Measurements from ENCODE around the gene CAMK4. TPM values are rescaled to one million over a fixed set of nuclear protein-coding genes. Genes with fewer than 3 reads are reported as not detected.
A peak's percentile ranks its signal among the peaks of the same experiment; 100 is the strongest.

CAMK4 gene
- total and polyA plus RNA-seq, 2 donors (not counting 1 experiment from before 2014, with no cell fraction given): 0.83 to 5.9 TPM

DNA sequence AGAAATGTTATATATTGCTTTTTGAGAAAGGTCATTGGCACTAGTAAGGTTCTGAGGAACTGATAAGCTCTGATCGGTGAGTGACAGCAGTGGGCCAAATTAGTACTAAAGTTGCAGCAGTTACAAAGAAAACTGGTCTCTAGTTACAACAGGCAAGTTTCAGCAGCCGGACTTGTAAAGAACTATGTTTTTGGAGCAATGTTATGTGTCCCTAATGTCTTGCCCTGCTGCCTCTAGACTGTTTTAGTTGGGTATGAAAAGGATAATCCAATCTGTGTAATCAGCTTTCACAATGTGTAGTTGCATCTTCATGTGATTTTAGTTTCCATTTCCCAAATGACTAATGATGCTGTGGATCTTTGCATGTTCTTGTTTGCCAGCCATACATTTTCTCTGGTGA, 113.5 kb downstream of the CAMK4 start:
- Histone ChIP-seq H4K20me1 (ENCODE audit: control insufficient read depth, extremely low read depth, insufficient read depth, low read length) (no peaks in the 10 kb centered on the region), H3K79me2 (ENCODE audit: control insufficient read depth, insufficient read depth, low read length) (no peaks in the 10 kb centered on the region), H3K36me3 (ENCODE audit: control insufficient read depth, insufficient read depth, low read length) (no peaks in the 10 kb centered on the region), H3K27ac (ENCODE audit: insufficient read depth, low read length) (no peak overlapping the region), H3K27me3 (ENCODE audit: control insufficient read depth, insufficient read depth, low read length) (no peaks in the 10 kb centered on the region), H3K9ac (ENCODE audit: insufficient read depth, low read length) (no peak overlapping the region), H3K4me2 (ENCODE audit: extremely low read depth, insufficient read depth, low read length) (no peak overlapping the region), H3K9me3 (ENCODE audit: control insufficient read depth, insufficient read depth, low read depth, low read length) (no peaks in the 10 kb centered on the region), H3K4me1 (ENCODE audit: control insufficient read depth, extremely low read depth, insufficient read depth, low read length) (no peaks in the 10 kb centered on the region), H3K4me3 (replicated peaks in 1 of 4; ENCODE audit: control extremely low read depth in 1 of 4, insufficient read depth in 1 of 4, low read depth in 3 of 4, low read length in 4 of 4) (no peak overlapping the region), H2AFZ (ENCODE audit: low read length) (no peak overlapping the region)
- no peak for TF ChIP-seq EZH2 (IDR thresholded peaks at IDR 0.05; ENCODE audit: low read length, missing control alignments)
- TF ChIP-seq, protein P1, sequence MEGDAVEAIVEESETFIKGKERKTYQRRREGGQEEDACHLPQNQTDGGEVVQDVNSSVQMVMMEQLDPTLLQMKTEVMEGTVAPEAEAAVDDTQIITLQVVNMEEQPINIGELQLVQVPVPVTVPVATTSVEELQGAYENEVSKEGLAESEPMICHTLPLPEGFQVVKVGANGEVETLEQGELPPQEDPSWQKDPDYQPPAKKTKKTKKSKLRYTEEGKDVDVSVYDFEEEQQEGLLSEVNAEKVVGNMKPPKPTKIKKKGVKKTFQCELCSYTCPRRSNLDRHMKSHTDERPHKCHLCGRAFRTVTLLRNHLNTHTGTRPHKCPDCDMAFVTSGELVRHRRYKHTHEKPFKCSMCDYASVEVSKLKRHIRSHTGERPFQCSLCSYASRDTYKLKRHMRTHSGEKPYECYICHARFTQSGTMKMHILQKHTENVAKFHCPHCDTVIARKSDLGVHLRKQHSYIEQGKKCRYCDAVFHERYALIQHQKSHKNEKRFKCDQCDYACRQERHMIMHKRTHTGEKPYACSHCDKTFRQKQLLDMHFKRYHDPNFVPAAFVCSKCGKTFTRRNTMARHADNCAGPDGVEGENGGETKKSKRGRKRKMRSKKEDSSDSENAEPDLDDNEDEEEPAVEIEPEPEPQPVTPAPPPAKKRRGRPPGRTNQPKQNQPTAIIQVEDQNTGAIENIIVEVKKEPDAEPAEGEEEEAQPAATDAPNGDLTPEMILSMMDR (conservative IDR thresholded peaks at IDR 0.05 in 1 of 2, IDR thresholded peaks at IDR 0.05 in 1 of 2; ENCODE audit: low read depth in 1 of 2, low read length in 2 of 2): no peak
- no peak for DNase-seq (ENCODE audit: low read depth in 2 of 2)

DNA sequence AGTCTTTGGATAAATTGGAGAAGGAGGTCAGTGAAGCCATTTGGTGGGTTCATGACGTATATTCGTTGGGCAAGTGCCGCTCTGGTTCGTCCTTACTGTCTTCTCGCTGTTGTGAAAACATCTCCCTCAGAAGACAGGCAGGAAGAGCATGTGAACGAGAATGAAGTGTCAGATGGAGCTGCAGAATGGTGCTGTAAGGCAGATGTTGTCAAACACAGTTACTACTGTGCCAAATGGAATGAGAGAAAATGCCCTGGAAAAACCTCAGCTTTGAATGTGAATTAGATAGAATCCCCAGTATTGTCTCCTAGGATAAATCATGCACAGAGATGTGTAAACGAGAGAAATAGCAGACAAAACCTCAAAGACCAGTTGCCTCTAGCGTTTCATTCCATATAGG, 121.5 kb downstream of the CAMK4 start:
- peak; percentile 32 to 37 for DNase-seq (ENCODE audit: low read depth in 2 of 2)
- H3K79me2 ChIP-seq (ENCODE audit: control insufficient read depth, insufficient read depth, low read length): no peaks in the 10 kb centered on the region
- H3K27ac ChIP-seq (ENCODE audit: insufficient read depth, low read length): no peak overlapping the region
- H3K9ac ChIP-seq (ENCODE audit: insufficient read depth, low read length): no peak overlapping the region
- no peak overlapping the region for H3K4me2 ChIP-seq (ENCODE audit: extremely low read depth, insufficient read depth, low read length)
- no peaks in the 10 kb centered on the region for H3K36me3 ChIP-seq (ENCODE audit: control insufficient read depth, insufficient read depth, low read length)
- H3K4me1 ChIP-seq (ENCODE audit: control insufficient read depth, extremely low read depth, insufficient read depth, low read length): no peaks in the 10 kb centered on the region
- H2AFZ ChIP-seq (ENCODE audit: low read length): peak overlapping the region; percentile 49
- TF ChIP-seq EZH2 (IDR thresholded peaks at IDR 0.05; ENCODE audit: low read length, missing control alignments): no peak
- TF ChIP-seq, protein P1 (conservative IDR thresholded peaks at IDR 0.05 in 1 of 2, IDR thresholded peaks at IDR 0.05 in 1 of 2; ENCODE audit: low read depth in 1 of 2, low read length in 2 of 2): no peak
- H3K9me3 ChIP-seq (ENCODE audit: control insufficient read depth, insufficient read depth, low read depth, low read length): no peaks in the 10 kb centered on the region
- H3K4me3 ChIP-seq (replicated peaks in 1 of 4; ENCODE audit: control extremely low read depth in 1 of 4, insufficient read depth in 1 of 4, low read depth in 3 of 4, low read length in 4 of 4): no peak overlapping the region
- H4K20me1 ChIP-seq (ENCODE audit: control insufficient read depth, extremely low read depth, insufficient read depth, low read length): no peaks in the 10 kb centered on the region
- no peaks in the 10 kb centered on the region for H3K27me3 ChIP-seq (ENCODE audit: control insufficient read depth, insufficient read depth, low read length)

DNA sequence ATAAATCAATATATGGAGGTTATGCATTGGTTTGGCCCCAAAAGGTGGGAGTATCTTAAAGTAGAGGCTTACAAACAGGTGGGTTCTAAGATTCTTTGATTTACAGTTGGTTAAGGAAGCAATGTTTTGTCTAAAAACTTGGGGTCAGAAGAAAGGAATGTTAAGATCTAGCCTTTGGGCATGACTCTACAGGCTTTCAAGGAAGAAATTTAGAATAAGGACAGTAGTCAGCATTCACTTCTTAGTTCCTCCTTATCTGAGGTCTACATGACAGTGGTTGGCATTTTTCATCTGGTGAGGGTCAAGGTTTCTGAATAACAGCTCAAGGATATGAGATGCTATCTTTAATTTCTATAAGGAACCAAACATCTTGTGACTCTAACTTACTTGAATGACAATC, 122.8 kb downstream of the CAMK4 start:
- no peak overlapping the region for H3K4me3 ChIP-seq (replicated peaks in 1 of 4; ENCODE audit: control extremely low read depth in 1 of 4, insufficient read depth in 1 of 4, low read depth in 3 of 4, low read length in 4 of 4)
- no peaks in the 10 kb centered on the region for H3K36me3 ChIP-seq (ENCODE audit: control insufficient read depth, insufficient read depth, low read length)
- TF ChIP-seq, protein P1 (conservative IDR thresholded peaks at IDR 0.05 in 1 of 2, IDR thresholded peaks at IDR 0.05 in 1 of 2; ENCODE audit: low read depth in 1 of 2, low read length in 2 of 2): no peak
- no peak for TF ChIP-seq EZH2 (IDR thresholded peaks at IDR 0.05; ENCODE audit: low read length, missing control alignments)
- H3K4me1 ChIP-seq (ENCODE audit: control insufficient read depth, extremely low read depth, insufficient read depth, low read length): no peaks in the 10 kb centered on the region
- no peaks in the 10 kb centered on the region for H3K79me2 ChIP-seq (ENCODE audit: control insufficient read depth, insufficient read depth, low read length)
- no peak overlapping the region for H3K27ac ChIP-seq (ENCODE audit: insufficient read depth, low read length)
- H3K9ac ChIP-seq (ENCODE audit: insufficient read depth, low read length): no peak overlapping the region
- no peaks in the 10 kb centered on the region for H3K9me3 ChIP-seq (ENCODE audit: control insufficient read depth, insufficient read depth, low read depth, low read length)
- no peak overlapping the region for H2AFZ ChIP-seq (ENCODE audit: low read length)
- no peaks in the 10 kb centered on the region for H3K27me3 ChIP-seq (ENCODE audit: control insufficient read depth, insufficient read depth, low read length)
- no peak for DNase-seq (ENCODE audit: low read depth in 2 of 2)
- no peaks in the 10 kb centered on the region for H4K20me1 ChIP-seq (ENCODE audit: control insufficient read depth, extremely low read depth, insufficient read depth, low read length)
- no peak overlapping the region for H3K4me2 ChIP-seq (ENCODE audit: extremely low read depth, insufficient read depth, low read length)

Data from fibroblast of lung (primary cell).